ENCODE measurements around the gene SDK1. TPM values are rescaled to one million over a fixed set of nuclear protein-coding genes. Genes with fewer than 3 reads are reported as not detected.

SDK1 gene
- total and polyA plus RNA-seq, 7 donors = 0.31 to 2.4 (median 1.3) TPM

GRCh38 chr7:3787717-3788264 is 486.7 kb downstream of the SDK1 start:
- intact Hi-C loops (cut with DNase I) = no loop called here
- WGBS, 3 donors = 39 to 41% (median 41%) methylated on average over 15 of the region's 15 CpGs
- ATAC-seq (no peak), DNase-seq (peak in 1 of 2 donors; percentile 20)
- no peaks in the 10 kb centered on the region for H3K36me3 ChIP-seq (ENCODE audit: insufficient read depth in 1 of 2, low read depth in 1 of 2)
- no peak for TF ChIP-seq CTCF (IDR thresholded peaks at IDR 0.05)
- no peaks in the 10 kb centered on the region for H3K4me1 ChIP-seq
- H3K4me3 ChIP-seq = no peak overlapping the region
- H3K27me3 ChIP-seq (ENCODE audit: insufficient read depth in 3 of 3, low read length in 2 of 3) = peaks cover 0 to 2% (median 0%) of the 10 kb centered on the region in 3 donors
- H3K27ac ChIP-seq = no peak overlapping the region
- peaks cover 4% of the 10 kb centered on the region for H3K9me3 ChIP-seq

- WGBS, 3 donors = 85 to 94% (median 86%) methylated on average over 2 of the region's 2 CpGs
- Histone ChIP-seq H3K9me3 (no peaks in the 10 kb centered on the region), H3K4me3 (no peak overlapping the region), H3K27me3 (ENCODE audit: insufficient read depth in 3 of 3, low read length in 2 of 3) (no peaks in the 10 kb centered on the region), H3K36me3 (ENCODE audit: insufficient read depth in 1 of 2, low read depth in 1 of 2) (no peaks in the 10 kb centered on the region), H3K4me1 (no peaks in the 10 kb centered on the region), H3K27ac (no peak overlapping the region)
- ATAC-seq = no peak
- intact Hi-C loops (cut with DNase I) = no loop called here
- DNase-seq = no peak
- no peak for TF ChIP-seq CTCF (IDR thresholded peaks at IDR 0.05)
These were observed 489.8 kb downstream of the SDK1 start for GRCh38 chr7:3790803-3791202.

- no peak for DNase-seq
- intact Hi-C loops (cut with DNase I) = no loop called here
- Histone ChIP-seq H3K36me3 (ENCODE audit: insufficient read depth in 1 of 2, low read depth in 1 of 2) (no peaks in the 10 kb centered on the region), H3K9me3 (no peaks in the 10 kb centered on the region), H3K27ac (no peak overlapping the region), H3K4me1 (no peaks in the 10 kb centered on the region), H3K27me3 (ENCODE audit: insufficient read depth in 3 of 3, low read length in 2 of 3) (no peaks in the 10 kb centered on the region), H3K4me3 (no peak overlapping the region)
- ATAC-seq = peak in 1 of 4 donors; percentile 39
- 55 to 58% (median 57%) methylated on average over 9 of the region's 9 CpGs for WGBS, 3 donors
- TF ChIP-seq CTCF (IDR thresholded peaks at IDR 0.05) = no peak
These were observed 490.3 kb downstream of the SDK1 start for GRCh38 chr7:3791327-3791726.

GRCh38 chr7:3795141-3795540 is 494.1 kb downstream of the SDK1 start:
- H3K36me3 ChIP-seq (ENCODE audit: insufficient read depth in 1 of 2, low read depth in 1 of 2) = no peaks in the 10 kb centered on the region
- intact Hi-C loops (cut with DNase I) = no loop called here

More at GRCh38 chr7:3795141-3795540, 494.1 kb downstream of the SDK1 start:
- Histone ChIP-seq H3K27me3 (ENCODE audit: insufficient read depth in 3 of 3, low read length in 2 of 3) (no peaks in the 10 kb centered on the region), H3K4me3 (no peak overlapping the region), H3K4me1 (no peaks in the 10 kb centered on the region), H3K27ac (no peak overlapping the region), H3K9me3 (no peaks in the 10 kb centered on the region)
- DNase-seq = no peak
- WGBS, 3 donors = 47 to 57% (median 57%) methylated on average over 4 of the region's 4 CpGs
- no peak for TF ChIP-seq CTCF (IDR thresholded peaks at IDR 0.05)
- ATAC-seq = peak in 1 of 4 donors; percentile 34

All from psoas muscle (tissue), 8 donors.